LoVo (cell line): ENCODE measurements around the gene KAT7.
"Not testable (repeated sequence)": the region's sequence is repeated elsewhere in the genome, so short reads cannot be mapped to it uniquely, and the experiment has no call there.

Experiments used
- DNase-seq: peaks from one replicate; pipeline ENCODE4 v3.0.0-alpha.2; 2016; ENCODE audit warnings: low spot score

Gene KAT7

DNA sequence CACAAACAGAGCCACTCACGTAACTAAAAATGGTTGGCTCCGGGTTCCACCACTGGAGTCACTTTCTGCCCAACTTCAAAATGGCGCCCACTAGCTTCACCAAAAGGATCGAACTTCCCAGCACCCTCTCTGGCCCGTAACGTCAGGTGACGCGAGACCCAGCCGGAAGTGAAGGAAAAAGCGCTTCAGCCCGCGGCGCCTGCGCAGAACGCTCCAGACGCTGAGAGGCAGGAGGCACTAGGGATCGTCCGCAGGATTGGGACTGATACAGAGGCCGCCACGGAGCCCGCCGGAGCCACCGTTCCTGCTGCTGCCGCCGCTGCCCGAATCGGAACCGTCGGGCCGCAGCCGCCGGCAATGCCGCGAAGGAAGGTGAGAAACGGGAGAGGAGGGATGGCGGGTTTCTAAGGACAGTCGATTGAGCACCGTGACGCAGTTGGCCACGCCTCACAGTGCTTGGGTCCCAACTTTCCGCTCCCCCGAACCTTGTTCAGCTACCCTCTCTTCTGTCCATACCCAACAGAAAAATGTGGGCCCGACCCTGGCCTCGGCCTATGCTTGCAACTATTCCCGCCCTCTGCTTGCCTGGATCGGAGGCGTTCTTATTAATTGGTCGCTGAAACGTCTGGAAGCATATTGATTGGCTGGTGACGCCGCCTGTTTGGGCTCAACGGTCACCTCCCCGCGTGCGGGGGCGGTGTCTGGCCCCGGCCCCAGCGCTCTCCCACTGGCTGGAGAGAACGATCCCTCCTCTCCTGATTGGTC, at the start of gene KAT7:
TSS of gene KAT7 (plus strand) at position 204 of the 765 bp plus-strand sequence. CDS start at position 358, 154 bp downstream.
- DNase-seq: peak; percentile 99

DNA sequence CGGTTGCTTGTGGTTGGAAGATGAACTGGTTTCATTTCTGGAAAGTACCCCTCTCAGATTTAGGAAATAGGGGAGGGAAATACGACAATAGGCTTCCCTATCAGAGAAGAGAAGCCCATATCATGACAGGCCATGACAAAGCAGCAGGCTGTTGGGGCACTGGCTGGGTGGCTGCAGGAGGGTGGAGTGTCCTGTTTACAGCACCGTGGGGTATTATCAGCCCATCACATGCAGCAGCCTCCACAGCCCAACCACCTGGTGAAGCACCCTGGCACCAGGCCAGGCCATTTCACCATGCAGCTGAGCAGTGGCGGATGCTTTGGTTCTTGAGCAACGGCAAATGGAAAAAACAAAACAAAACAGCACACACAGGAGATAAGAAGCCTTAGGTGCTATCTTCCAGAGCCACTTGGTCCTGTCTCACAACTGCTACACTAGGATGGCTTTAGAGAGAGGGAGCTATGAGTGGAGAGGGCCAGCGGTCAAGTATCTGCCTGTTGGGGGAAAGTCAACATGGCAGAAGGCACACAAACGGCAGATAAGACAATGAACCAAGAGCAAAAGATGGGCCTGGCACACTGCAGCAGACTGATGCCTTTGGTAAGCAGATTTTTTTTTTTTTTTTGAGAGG, 48.7 kb upstream of the KAT7 start:
- DNase-seq: no peak

DNA sequence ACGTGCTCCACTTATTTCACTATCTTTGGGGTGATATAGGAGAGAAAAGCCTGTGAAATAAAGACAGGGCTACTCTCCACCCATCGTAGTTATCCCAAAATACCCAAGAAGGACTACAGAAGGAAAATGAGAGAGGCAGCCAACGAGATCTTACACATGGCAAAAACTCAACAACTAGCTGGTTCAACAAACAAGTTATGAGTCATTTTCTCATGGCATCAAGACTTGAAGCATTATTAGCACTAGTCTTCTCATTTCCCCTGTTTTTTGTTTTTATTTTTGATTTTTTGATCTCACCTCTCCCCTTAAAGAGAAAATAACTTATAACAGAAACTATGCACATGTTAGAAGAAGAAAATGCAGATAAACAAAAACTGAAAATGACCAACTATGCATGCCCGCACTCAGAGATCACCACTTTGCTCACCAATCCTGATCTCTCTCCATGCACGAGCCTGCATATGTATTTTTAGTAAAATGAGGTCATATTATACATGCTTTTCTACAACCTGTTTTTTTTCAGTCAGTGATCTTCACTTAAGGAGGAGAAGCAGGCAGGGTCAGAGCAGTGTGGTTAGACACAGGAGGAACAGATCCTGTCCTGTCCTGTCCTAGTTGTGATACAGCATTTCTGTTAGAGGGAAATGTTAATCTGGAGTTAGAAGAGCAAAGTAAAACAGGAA, 47.3 kb upstream of the KAT7 start:
- DNase-seq: no peak

DNA sequence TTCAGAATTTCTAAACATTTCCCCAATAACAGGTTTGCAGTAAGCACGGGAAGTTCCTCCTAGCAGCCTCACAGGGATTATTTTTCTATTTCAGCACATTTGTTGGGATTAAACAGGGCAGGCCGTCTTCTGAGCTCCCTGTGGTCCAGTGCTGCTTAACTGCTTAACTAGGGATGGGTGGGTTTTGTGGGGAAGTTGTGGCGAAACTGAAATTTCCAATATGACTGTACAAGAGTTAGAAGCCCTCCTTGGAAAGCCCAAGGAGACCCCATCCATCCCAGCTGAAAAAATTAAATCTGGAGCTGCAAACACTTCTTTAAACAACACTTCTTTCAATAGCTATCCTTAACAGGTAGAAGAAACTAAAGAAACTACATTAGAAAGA, 46.8 kb upstream of the KAT7 start:
- no peak for DNase-seq

DNA sequence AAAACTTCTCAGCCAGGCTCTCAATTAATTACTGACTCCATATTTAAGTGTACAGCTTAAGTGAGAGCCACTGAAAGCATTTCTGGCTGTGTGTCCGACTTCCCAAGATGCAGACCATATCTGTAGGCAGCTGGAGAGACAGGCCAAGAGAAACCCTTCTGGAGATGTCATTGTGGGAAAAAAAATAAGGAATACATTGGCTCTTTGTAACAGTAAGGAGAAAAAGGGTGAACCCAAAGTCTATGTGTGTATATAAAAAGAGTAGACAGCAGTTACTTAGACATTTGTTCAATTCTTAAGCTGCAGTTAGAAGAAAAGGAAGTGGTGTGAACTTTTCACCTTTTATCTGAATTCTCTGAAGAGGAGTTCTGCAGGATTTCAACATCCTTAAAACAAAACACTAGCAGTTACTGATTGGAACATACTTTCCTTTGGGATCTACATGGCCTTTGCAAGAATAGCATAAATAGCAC, 46.3 kb upstream of the KAT7 start:
- DNase-seq: no peak

DNA sequence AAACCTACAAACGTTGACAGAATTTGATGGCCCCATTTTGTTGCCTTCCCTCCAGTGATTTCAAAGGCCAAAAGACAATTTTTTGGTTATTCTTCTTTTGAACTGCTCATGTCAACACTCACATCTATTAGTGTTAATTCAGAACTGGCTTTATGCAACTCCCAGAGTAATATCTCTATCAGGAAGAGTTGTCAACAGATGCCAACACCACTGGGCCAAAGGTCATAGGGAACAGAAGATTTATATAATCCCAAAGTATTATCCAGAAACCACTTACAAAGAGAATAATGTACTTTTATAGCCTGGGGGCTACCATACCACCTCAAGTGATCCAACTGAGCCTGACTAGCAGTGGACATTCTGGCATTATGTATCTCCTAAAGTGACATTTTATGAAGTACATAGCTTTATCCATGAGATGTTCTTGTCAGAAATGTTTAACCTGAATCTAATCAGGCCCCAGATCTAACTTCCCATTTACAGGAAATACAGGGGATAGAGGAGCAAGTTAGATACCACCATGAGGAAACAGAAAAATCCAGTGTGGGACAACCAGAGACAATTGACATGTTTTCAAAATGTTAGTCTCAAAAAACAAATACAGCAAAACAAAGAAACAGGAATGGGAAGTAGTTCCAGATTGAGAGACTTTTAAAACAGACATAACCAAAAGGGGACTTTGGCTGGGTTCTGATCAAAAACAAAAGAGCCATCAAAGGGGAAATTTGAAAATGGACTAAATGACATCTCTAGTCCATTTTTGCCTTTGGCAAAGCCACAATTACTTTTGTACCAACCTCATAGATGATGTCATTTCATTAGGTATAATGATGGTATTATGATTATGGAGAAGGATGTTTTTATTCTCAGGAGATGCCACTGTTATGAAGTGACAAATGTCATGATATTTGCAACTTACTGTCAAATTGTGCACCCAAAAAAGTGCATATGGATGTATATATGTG, 43.0 kb upstream of the KAT7 start:
- DNase-seq: no peak

DNA sequence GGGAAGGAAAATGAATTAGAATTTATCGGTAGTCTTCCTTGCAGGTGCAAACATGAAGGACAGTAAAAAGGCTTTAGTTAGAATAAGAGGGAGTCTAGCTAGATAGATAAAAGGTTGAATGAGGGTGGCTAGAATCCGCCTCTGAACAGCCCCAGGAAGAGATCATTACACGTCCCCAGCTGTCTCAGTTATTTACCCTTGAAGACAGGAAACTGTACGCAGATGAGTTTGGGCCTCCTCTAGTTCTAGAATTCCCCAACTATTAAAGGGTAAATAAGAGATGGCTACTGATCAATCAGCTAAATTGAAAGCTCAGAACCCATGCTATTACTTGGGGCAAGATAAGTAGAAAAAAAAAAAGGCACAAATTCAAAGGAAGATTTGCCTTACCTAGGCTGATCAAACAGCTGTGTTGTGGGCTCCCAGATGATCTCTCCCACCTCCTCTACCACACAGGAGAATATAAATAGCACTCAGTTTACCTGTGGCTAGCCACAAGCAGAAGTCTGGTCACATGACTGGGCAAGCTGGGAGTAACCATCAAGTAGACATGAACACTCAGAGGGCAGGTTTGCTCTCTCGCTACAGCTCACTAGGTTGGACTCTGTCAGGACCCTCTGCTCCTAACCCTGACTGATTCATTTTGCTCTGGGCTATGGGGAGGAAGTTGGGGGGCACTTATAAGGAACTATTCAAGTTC, 41.5 kb upstream of the KAT7 start:
- DNase-seq: no peak

DNA sequence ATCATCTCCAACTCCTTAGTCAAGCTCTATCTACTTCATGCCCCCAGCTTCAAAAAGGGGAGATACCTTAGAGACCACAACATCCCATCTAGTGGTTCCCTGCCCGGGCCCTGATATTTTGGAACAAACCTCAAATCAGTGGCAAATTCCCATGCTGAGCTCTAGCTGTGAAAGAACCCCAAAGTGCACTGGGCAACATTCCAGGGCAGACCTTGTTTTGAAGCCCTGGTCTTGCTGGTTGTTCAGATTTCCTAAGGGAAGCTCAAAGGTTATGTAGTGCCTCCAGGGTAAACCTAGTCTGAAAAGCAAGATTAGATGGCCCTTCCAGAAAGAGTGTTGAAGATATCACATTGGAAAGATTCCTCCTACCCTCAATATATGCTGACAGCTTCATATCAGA, 40.8 kb upstream of the KAT7 start:
- no peak for DNase-seq

DNA sequence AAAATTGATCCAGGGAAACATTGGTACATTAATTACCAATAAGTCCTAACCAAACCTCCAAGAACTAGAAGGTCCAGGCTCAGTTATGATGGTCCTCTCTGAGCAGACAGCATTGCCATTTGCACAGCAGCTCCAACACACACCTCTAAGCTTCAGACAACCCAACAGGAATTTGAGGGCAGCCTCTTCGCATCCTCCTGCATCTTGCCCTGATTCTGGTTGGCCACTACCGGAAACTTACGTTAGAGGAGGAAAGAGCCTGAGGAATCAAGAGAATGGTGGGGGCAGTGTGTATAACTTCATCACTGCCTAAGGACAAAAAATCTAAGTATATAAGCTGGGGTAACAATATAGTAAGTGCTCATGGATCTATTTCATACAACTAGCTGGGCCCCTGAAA, 40.3 kb upstream of the KAT7 start:
- no peak for DNase-seq

DNA sequence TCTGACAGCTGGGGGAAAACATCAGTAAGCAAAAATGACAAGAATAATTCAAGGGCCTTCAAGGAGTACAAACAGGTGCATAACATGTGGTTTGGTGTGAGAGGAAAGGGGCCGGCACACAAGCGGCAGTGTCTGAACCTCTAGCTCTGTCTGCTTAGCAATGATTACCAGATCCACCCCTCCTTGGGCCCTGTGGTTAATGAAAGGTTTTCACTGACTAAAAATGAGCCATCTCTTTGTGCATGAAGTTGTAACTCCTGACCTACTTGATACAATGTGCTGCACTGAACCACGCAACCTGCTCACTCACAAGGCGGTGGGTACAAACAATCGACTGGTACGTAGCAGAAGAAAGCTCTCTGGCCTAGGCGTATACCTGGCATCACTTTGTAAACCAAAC, 39.7 kb upstream of the KAT7 start:
- DNase-seq: no peak

DNA sequence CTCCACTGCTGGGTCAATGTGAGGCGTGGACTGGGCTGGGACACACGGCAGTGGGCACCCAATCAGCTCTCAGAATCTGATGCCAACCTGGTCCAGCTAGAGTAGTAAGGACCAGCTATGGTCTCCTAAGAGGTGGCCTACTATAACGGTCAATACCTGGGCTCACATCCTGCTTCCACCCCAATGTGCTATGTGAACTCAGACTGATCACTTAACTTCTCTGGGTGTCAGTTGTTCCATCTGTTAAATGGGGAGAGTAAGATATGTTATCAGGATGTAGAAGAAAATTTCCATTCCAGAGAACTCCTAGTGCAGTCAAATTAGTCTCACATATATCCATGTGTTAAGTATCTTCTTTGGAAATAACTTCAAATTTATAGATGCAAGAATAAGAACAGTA, 38.8 kb upstream of the KAT7 start:
- DNase-seq: no peak

DNA sequence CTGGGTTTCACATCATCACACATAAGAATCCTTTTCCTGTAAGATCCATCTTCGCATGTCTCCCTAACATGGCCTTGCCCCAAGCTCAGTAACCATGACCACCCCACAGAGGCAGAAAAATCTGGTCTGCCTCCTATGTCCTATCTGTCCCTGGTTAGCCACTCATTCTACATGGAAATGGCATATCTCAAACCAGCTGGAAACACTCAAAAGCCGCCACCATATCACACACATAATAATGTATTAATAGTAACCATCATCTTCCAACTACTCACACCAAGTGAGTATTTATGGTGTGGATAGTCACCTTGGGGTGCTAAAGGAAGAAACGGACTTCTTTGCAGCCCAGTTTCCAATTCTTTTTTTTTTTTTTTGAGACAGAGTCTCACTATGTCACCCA, 36.0 kb upstream of the KAT7 start:
- DNase-seq: no peak

DNA sequence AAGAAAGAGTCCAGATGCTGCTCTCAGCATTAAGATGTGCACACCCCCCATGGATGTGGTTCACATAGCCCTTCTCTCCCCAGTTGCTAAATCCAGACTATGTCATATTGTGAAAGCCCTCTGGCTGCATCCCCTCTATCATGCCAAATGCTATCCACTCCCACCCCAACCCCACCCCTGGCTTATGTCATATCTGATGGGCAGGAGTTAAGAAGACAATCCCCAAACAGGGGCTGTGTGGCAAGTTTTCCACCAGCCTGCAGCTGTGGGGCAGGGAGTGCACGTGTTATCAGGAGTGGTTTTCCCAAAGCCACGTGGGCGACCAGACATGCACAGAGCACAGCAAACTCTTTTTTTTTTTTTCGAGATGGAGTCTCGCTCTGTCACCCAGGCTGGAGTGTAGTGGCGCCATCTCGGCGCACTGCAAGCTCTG, 34.5 kb upstream of the KAT7 start:
- DNase-seq: no peak

DNA sequence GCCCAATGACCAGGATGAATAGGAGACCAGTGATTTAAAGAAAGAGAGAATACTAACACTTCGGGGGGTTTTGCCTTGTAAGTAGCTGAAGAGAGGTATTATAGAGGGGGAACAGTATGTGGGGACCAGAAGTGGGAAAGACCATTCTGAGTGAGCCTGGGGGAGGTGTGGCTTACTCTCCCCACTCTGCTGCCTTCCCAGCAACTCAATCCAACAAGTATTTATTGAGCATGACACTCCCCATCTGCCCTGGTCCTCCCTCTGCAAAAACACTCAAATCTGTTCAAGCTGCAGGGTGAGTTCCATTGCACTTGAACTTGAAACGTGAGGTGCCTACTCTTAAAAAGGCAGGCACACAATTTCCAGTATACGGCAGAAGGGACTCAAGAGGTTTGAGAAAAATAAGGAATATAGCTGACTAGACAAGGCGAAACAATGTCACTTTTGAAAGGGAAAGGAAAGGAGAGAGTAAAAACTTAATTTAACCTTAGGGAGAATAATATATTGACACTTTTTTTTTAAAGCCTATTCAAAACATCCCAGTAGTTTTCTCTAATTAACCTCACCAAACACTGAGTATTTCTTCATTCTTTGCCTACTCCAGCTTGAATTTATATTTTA, 32.7 kb upstream of the KAT7 start:
- DNase-seq: no peak

DNA sequence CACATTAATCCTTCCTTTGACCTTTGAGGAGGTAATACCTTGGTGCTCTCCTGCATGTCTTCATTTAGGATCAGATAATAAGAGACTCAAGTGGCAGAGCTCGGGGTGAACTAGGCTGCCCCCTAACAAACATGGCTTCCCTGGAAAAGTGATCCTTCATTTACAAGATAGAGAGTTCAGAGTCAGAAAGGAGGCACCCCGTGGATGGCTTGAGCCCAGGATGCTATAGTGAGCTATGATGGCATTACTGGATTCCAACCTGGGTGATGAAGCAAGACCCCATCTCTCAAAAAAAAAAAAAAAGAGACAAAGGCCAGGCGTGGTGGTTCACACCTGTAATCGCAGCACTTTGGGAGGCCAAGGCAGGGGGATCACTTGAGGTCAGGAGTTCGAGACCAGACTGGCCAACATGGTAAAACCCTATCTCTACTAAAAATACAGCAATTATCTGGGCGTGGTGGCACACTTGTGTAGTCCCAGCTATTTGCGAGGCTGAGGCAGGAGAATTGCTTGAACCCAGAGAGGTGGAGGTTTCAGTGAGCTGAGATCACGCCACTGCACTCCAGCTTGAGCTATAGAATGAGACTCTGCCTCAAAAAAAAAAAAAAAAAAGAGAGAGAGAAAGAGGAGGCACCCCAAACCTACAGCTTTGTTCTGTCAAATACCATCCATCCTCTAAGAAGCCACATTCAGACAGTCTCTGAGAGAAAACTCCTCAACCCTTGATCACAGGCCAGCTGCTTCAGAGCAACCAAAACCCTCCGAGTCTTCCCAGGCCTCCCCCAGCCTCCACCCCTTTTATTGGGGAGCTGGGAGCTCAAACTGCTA, 31.9 kb upstream of the KAT7 start:
- no peak for DNase-seq

DNA sequence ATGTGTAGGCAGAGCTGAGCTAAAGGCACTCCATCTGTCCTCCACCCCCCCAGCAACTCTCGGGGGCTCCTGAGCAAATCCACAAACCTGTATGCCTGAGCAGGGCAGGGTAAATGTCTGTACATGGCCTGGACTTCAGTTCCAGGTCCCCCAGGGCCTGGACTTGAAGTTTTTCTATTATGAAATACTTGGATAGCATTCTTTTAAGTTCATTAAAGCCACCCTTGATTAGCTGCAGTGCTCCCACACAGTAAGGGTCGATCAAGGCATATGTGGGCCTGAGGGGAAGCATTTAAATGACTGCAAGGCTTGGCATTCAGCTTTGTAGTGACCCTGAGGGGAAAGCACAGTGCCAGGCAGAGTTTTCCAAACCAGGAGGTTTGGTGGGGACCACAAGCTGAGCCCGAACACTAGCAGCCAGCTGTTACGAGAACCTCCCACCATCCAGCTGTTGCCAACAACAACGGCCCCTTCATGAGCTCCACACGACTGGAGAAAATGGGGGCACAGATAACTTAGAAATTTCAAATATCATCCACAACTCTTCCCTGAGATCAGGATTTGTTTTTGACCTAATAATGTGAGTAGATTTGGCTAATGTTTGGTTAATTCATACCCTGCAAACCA, 31.2 kb upstream of the KAT7 start:
- no peak for DNase-seq

DNA sequence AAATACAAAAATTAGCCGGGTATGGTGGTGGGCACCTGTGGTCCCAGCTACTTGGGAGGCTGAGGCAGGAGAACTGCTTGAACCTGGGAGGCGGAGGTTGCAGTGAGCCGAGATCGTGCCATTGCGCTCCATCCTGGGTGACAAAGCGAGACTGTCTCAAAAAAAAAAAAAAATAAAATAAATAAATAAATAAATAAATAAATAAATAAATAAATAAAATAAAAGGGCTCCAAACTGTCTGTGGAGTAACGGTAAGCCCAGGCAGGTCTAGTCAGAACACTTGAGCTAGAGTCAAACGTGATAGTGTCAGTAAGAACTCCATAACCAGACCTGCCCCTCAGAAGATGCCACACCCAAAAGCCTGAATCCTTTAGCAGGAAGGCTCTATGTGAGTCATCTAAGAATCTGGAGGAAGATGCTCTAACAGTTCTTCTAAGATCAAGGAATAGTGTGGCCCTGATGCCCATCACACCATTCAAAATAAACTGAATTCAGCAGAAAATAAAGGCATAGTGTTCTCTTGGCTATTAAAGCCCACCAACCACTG, 29.9 kb upstream of the KAT7 start:
- DNase-seq: not testable (repeated sequence)

DNA sequence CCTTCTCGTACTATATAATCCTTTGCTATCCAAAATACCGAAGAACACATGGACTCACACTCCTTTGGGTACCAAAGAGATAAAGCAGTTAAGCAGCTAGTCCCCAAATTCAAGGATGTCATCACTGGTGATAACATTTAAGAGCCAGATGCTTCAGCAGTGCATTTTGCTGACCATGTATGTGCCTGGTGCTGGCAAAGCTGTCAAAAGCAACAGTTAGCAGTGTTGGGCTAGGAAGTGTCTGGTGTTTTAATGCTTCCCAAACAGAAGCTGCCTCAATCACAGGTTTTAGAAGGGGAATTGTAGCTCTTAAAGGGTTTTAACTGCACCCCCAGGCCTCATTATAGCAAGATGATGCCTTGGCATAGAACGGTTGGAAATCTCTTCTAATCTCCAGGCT, 29.3 kb upstream of the KAT7 start:
- DNase-seq: no peak

DNA sequence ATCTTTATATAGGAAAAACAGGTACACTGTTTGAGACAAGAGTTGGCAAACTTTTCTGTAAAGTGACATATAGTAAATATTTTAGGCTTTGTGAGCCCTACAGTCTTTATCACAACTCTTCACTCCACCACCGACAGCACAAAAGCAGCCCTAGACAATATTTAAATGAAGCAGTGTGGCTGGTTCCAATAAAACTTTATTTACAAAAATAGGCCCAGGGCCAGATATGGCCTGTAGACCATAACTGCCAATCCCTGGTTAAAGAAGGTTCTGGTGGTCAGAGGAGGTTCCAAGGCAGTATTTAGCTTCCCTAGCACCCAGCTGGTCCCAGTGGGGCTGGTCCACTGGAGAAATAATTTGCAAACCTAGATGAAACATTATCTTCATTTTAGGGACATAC, 28.2 kb upstream of the KAT7 start:
- no peak for DNase-seq
